GM19372 (cell line): ENCODE measurements around the gene AGAP5.
"Not testable (repeated sequence)": the region's sequence is repeated elsewhere in the genome, so short reads cannot be mapped to it uniquely, and the experiment has no call there.

ENCODE experiments used
- ATAC-seq: cut with Tn5 transposase; IDR thresholded peaks from one replicate; pipeline ENCODE4 v1.9.1; 2021; ENCODE audit warnings: mild to moderate bottlenecking, low read depth, moderate library complexity; ENCODE audit not compliant: unreplicated experiment

AGAP5 gene

GRCh38 chr10:73697675-73698159 lies at the start of gene AGAP5:
AGAP5 (minus strand) TSS chr10:73698109; CDS start chr10:73697755, 354 bp downstream.
- ATAC-seq, result not testable (repeated sequence)

GRCh38 chr10:73746721-73747120 lies 48.8 kb upstream of the AGAP5 start:
- no peak for ATAC-seq

DNA sequence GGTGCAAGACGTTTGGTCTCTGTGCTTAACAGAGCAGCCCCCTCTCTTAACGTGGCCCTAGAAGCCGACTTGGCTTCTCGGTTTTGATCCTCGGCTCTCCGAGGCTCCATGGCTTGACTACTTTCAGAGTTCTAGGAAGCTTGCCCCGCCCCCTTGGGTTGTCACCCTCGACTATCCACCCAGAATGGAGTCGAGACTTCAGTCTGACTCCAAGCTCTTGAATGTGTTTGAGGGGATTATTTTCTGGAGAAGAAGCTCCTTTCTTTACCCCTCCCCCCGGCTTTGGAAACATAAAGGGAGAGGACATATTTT lies 46.7 kb upstream of the AGAP5 start:
- ATAC-seq, result peak; percentile 7

- peak; percentile 82 for ATAC-seq
Measured at GRCh38 chr10:73743905-73744663, 46.2 kb upstream of the AGAP5 start, which contains the start of gene SEC24C. SEC24C (plus strand) TSS chr10:73744372; CDS start chr10:73746833, 2,461 bp downstream.

DNA sequence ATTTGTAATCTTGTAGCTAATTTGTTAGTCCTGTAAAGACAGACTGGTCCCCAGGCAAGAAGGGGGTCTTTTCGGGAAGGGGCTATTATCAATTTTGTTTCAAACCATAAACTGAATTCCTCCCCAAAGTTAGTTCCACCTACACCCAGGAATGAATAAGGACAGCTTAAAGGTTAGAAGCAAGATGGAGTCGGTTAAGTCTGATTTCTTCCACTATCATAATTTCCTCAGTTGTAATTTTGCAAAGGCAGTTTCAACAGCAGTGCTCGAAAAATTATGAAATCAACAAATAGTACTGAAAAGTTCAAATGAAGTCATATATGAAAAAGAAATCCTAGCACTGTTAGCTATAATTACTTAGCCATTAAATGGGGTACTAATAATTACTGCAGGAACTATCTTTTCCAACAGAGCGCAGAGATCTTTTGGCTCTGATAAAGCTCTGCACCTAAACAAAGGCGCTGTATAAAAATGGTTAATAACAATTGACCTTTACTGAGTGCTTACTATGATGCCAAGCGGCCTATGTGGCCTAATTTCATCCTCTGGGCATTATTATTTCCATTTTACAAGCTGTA lies 45.5 kb upstream of the AGAP5 start:
- no peak for ATAC-seq

DNA sequence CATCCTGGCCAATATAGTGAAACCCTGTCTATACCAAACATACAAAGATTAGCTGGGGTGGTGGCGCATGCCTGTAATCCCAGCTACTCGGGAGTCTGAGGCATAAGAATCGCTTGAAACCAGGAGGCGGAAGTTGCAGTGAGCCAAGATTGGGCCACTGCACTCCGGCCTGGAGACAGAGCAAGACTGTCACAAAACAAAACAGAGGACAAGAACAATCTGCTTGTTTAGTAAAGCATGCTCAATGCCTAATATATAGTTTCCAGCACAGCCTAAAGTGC lies 44.5 kb upstream of the AGAP5 start:
- no peak for ATAC-seq

GRCh38 chr10:73740501-73741254 lies 42.8 kb upstream of the AGAP5 start:
- ATAC-seq, result not testable (repeated sequence)

DNA sequence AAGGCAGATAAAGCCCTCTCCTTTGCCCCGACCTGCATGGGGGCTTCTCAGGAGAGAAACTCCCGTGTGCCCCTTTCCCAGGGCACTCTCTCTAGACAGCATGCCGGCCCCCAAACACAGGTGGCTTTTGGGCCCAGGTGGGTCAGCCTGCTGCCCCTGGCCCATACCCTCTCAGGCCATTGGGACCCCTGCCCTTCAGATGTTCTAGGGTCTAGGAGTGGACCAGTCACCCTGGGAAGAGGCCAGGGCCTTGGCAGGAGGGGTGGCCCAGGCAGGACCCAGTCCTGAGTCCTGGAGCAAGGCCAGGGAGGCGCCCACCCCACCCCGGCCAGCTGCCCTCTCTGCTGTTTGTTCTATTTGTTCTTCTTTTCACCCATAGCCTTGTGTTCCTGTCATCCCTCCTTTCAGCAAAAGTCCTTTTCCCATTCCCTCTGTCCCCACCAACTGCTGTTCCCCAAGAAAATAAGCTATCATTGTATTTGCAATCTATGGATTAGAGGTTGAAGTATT lies 36.9 kb upstream of the AGAP5 start:
- ATAC-seq, result no peak

DNA sequence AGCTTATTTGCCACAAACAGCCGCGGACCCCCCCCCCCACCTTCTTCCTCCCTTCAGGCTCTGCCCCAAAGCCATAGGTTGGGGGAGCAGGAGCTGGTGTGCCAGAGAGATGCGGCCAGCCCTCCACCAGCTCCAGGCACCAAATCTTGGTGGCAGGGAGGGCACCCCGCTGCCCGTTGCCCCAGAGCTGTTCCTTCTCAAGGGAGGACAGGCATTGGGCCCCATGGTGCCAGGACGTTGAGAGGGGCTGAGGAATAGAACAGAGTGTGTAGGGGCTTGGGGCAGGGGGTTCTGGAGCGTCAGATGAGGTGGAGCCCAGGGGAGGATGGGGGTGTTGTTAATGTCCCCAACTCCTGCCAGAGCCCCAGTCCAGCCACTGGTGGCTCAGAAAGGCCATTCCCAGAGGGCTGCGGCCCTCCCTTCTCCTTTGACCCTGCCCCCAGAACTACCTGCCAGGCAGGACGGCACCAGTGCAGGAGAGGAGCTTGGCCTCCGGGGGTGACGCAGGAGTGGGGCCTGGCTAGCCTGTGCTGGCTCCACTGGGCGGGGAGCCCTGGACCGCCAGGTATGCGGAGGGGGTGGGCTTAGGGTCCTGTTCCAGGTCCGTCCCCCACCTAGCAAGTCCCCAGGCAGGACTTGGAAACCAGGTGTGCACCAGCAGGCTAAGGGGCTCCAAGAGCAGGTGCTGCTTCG lies 36.3 kb upstream of the AGAP5 start:
- no peak for ATAC-seq

- no peak for ATAC-seq
Measured at GRCh38 chr10:73732931-73733623, 35.2 kb upstream of the AGAP5 start.

DNA sequence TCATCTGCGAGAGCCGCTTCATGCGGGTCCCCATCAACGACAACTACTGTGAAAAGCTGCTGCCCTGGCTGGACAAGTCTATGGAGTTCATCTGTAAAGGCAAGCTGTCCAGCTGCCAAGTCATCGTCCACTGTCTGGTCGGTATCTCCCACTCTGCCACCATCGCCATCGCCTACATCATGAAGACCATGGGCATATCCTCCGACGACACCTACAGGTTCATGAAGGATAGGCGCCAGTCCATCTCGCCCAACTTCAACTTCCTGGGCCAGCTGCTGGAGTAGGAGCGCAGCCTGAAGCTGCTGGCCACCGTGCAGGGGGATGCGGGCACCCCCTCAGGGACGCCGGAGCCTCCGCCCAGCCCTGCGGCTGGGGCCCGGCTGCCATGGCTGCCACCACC lies 34.5 kb upstream of the AGAP5 start:
- no peak for ATAC-seq

GRCh38 chr10:73731588-73732375 lies 33.9 kb upstream of the AGAP5 start:
- no peak for ATAC-seq

DNA sequence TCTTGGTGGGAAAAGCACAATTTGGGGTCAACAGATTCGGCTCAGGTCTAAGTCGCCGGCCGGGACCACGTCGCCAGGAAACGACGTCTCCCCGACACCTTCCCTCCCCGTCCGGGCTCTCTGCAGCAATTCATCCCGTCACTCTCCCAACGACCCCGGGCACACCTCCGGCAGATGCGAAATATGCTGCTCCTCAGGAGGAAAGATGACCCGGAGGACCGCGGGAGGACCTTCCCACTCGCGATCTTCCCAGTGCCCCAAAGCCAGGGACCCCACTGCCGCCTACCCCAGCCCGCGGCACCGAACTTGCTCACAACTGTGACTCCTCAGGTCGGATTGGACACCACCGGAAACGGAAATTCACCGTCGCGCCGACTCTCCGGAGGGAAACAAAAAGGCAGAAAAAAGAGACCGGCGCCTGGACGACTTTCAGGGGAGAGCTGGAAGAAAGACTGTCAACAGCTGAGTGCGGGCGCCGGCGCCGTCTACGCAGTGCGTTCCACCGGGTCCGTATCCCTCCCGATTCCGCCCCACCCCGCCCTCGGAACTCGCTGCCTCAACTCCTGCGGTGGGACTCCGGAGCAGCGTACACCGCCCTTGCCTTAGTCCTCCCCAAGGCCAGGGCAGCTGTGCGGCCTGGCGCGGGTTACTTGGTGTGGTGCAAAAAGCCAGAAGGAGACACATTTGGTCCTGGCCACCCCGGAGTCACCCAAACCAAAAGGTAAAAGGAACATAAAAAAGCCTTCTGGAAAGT lies 32.4 kb upstream of the AGAP5 start:
- ATAC-seq, result peak; percentile 81

DNA sequence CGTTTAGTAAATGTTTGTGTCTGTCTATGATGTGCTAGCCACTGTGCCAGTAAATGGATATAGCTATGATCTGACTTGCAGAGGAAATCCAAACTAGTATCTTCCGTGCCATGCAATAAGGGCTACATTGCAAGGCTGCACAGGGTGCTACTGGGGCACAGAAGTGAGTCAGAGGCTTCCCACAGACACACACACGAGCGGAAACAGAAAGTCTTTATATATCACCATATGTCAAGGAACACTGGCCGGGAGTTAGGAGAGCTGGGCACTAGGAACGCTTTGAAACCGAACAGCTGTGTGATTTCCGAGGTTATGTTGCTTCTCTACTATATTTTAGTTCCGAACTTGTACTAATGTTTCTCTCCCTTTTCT lies 31.9 kb upstream of the AGAP5 start:
- not testable (repeated sequence) for ATAC-seq

GRCh38 chr10:73723516-73723915 lies 25.6 kb upstream of the AGAP5 start:
- no peak for ATAC-seq

GRCh38 chr10:73720561-73720960 lies 22.7 kb upstream of the AGAP5 start:
- ATAC-seq, result not testable (repeated sequence)

GRCh38 chr10:73717556-73717955 lies 19.6 kb upstream of the AGAP5 start:
- ATAC-seq, result no peak

GRCh38 chr10:73716251-73716650 lies 18.3 kb upstream of the AGAP5 start:
- no peak for ATAC-seq
